Epidermal melanocyte (primary cell): ENCODE data around the gene NOTUM.

ENCODE experiments used
- DNase-seq: peaks from one replicate; pipeline ENCODE4 v3.0.0; 2011; ENCODE audit warnings: low spot score; ENCODE audit not compliant: insufficient read length

NOTUM gene

GRCh38 chr17:81911277-81911961, 49.6 kb downstream of the NOTUM start, which contains the start of gene PCYT2:
Gene PCYT2 (minus strand): TSS chr17:81911399. CDS start chr17:81911355, 44 bp downstream.
- peak; percentile 100 for DNase-seq

GRCh38 chr17:81910840-81911276, 50.1 kb downstream of the NOTUM start:
- DNase-seq, result no peak

GRCh38 chr17:81909966-81910839, 50.8 kb downstream of the NOTUM start:
- no peak for DNase-seq

- DNase-seq, result no peak
These were observed 51.8 kb downstream of the NOTUM start for GRCh38 chr17:81909231-81909630.

GRCh38 chr17:81908793-81909192, 52.2 kb downstream of the NOTUM start:
- DNase-seq, result no peak

GRCh38 chr17:81907219-81908145, 53.5 kb downstream of the NOTUM start:
- no peak for DNase-seq

- no peak for DNase-seq
These were observed 54.3 kb downstream of the NOTUM start for GRCh38 chr17:81906476-81907218.

GRCh38 chr17:81905993-81906392, 55.0 kb downstream of the NOTUM start:
- no peak for DNase-seq

- DNase-seq, result no peak
These were observed 55.5 kb downstream of the NOTUM start for GRCh38 chr17:81905424-81905875.

GRCh38 chr17:81904600-81905423, 56.2 kb downstream of the NOTUM start:
- DNase-seq, result no peak

GRCh38 chr17:81903896-81904599, 56.9 kb downstream of the NOTUM start:
- no peak for DNase-seq

- no peak for DNase-seq
These were observed 57.6 kb downstream of the NOTUM start for GRCh38 chr17:81903415-81903831.

- DNase-seq, result no peak
These were observed 58.2 kb downstream of the NOTUM start for GRCh38 chr17:81902653-81903414.
